ENCODE results near the gene PYGB.

GRCh38 chr20:25203871-25204320, 44.0 kb upstream of the PYGB start:
- no peak for TF ChIP-seq POLR2A (IDR thresholded peaks at IDR 0.05)
- TF ChIP-seq CTCF (IDR thresholded peaks at IDR 0.05), result no peak

Measured in tibial nerve (tissue), 3 donors.